ENCODE data around the gene GNAI2.

DNA sequence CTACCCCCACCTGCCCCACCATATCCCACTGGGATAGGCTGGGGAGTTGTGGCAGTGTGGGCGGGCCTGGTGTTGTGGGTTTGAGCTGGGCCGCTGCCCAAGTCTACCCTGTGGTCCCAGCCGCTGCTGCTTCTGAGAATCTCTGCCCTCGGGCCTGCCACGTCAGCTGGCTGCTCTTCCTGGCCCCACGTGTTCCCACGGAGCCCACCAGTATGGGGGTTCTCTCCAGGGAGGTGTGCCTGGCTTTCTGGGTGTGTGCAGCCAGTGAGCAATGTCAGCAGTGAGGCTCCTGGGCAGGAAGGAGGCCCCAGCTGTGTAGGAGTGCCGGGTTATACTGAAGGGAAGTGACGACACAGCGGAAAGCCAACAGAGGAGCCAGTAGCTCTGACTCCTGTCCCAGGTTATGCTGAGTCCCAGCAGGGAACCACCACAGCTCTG is 10.5 kb downstream of the GNAI2 start:
- TF ChIP-seq, protein P1, sequence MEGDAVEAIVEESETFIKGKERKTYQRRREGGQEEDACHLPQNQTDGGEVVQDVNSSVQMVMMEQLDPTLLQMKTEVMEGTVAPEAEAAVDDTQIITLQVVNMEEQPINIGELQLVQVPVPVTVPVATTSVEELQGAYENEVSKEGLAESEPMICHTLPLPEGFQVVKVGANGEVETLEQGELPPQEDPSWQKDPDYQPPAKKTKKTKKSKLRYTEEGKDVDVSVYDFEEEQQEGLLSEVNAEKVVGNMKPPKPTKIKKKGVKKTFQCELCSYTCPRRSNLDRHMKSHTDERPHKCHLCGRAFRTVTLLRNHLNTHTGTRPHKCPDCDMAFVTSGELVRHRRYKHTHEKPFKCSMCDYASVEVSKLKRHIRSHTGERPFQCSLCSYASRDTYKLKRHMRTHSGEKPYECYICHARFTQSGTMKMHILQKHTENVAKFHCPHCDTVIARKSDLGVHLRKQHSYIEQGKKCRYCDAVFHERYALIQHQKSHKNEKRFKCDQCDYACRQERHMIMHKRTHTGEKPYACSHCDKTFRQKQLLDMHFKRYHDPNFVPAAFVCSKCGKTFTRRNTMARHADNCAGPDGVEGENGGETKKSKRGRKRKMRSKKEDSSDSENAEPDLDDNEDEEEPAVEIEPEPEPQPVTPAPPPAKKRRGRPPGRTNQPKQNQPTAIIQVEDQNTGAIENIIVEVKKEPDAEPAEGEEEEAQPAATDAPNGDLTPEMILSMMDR (IDR thresholded peaks at IDR 0.05), result no peak
- no peak for TF ChIP-seq POLR2A (IDR thresholded peaks at IDR 0.05)

Data from Peyer's patch (tissue), 4 donors.